Epithelial cell of esophagus (primary cell): ENCODE results near the gene SLC29A4.

Experiments used
- DNase-seq: peaks from one replicate; pipeline ENCODE4 v3.0.0; 2010; ENCODE audit warnings: low read depth
- H3K4me3 ChIP-seq: 2 replicates; pipeline ENCODE4 v1.5.1; 2011; ENCODE audit warnings: mild to moderate bottlenecking, low read length, control low read depth
- CTCF ChIP-seq: IDR thresholded peaks from 2 replicates; pipeline ENCODE4 v1.5.1; 2011; ENCODE audit warnings: low read depth, mild to moderate bottlenecking, low read length, control low read depth, inconsistent platforms; ENCODE audit not compliant: insufficient read depth; ENCODE audit errors: missing control alignments

SLC29A4 gene

GRCh38 chr7:5324961-5325360 lies 42.2 kb downstream of the SLC29A4 start:
- no peak for DNase-seq
- no peak for TF ChIP-seq CTCF
- no peak overlapping the region for H3K4me3 ChIP-seq

DNA sequence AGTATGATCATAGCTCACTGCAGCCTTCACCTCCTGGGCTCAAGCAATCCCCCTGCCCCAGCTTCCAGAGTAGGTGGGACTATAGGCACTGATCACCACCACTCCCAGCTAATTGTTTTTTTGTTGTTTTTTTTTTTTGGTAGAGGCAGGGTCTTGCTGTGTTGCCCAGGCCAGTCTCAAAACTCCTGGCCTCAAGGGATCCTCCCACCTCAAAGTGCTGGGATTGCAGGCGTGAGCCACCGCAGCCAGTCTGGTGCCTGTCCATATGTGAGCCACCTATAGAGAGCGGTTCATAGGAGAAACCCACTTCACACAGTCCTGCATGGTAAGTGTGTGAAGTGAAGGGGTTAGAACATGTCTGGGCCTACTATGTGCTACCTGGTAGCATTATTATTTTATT lies 47.5 kb downstream of the SLC29A4 start:
- no peak for DNase-seq
- H3K4me3 ChIP-seq = no peak overlapping the region
- TF ChIP-seq CTCF = no peak

GRCh38 chr7:5332579-5332978 lies 49.8 kb downstream of the SLC29A4 start:
- no peak overlapping the region for H3K4me3 ChIP-seq
- TF ChIP-seq CTCF = no peak
- no peak for DNase-seq

- no peak overlapping the region for H3K4me3 ChIP-seq
- no peak for DNase-seq
- no peak for TF ChIP-seq CTCF
Observed at GRCh38 chr7:5333121-5334045, 50.6 kb downstream of the SLC29A4 start.

DNA sequence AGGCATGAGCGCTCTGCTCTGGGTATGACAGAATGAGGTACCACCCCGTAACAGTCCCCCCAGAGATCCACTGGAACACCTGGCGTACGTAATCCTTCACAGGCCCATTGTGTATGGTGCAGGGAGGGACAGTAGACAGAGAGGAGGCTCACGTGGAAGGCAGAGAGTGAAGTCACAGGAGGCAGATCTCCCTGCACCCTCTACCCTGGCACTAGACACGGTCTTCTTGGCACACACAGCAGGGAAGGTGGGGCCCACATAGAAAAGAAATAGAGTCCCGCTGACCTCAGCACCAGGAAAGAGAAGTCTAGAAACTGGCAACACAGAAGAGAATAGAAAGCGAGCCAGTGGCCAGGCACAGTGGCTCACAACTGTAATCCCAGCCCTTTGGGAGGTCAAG lies 51.9 kb downstream of the SLC29A4 start:
- no peak overlapping the region for H3K4me3 ChIP-seq
- no peak for DNase-seq
- TF ChIP-seq CTCF = no peak

GRCh38 chr7:5337047-5337446 lies 54.3 kb downstream of the SLC29A4 start:
- H3K4me3 ChIP-seq = no peak overlapping the region
- no peak for DNase-seq
- TF ChIP-seq CTCF = no peak

GRCh38 chr7:5339955-5340354 lies 57.2 kb downstream of the SLC29A4 start:
- no peak overlapping the region for H3K4me3 ChIP-seq
- no peak for DNase-seq
- no peak for TF ChIP-seq CTCF
